B cell (primary cell): ENCODE data around the gene TAPBP. TPM values are rescaled to one million over a fixed set of nuclear protein-coding genes. Genes with fewer than 3 reads are reported as not detected.

Experiments used
- ATAC-seq: fragments of 200-7000 bp; cut with Tn5 transposase; one replicate; pipeline ENCODE4 v1.10.0; 2021; ENCODE audit warnings: low read depth, mild to moderate bottlenecking, moderate number of reproducible peaks, moderate library complexity
- CTCF ChIA-PET: fragments of 350-600 bp; sonication (Branson Sonifier 250); formaldehyde crosslinking; loops from one replicate; lab custom pipeline; 2021; ENCODE audit warnings: antibody characterized with exemption, inconsistent platforms; lab: Charles Lee
- POLR2A ChIA-PET: fragments of 350-600 bp; sonication (Branson Sonifier 250); formaldehyde crosslinking; loops from one replicate; lab custom pipeline; 2021; ENCODE audit warnings: antibody characterized with exemption; lab: Charles Lee
- DNase-seq: peaks from one replicate; pipeline ENCODE4 v3.0.0; 2013
- H2AFZ ChIP-seq: 2 replicates; pipeline ENCODE4 v1.6.1; 2012; ENCODE audit warnings: mild to moderate bottlenecking, low read depth, low read length; ENCODE audit not compliant: insufficient read depth, poor library complexity, severe bottlenecking
- H3K27ac ChIP-seq, 2 donors: 1 replicate in 1 of 2; 2 replicates in 1 of 2; pipeline ENCODE4 v1.5.1; 2012 to 2013; ENCODE audit warnings: low read length in 2 of 2, mild to moderate bottlenecking in 2 of 2, moderate library complexity in 1 of 2
- H3K27me3 ChIP-seq, 4 experiments: fragments of 200-600 bp in 1 of 4; sonication (generic) in 1 of 4; replicated peaks in 1 of 4; 1 replicate in 2 of 4; 2 replicates in 2 of 4; pipeline versions ENCODE4 v1.6.1 to v1.7.0; 2013 to 2016; ENCODE audit warnings: low read length in 3 of 4, mild to moderate bottlenecking in 2 of 4, mixed read lengths in 1 of 4, moderate library complexity in 1 of 4; ENCODE audit not compliant: insufficient read depth in 4 of 4, control insufficient read depth in 3 of 4; ENCODE audit errors: control extremely low read depth in 1 of 4
- H3K36me3 ChIP-seq, 2 experiments: replicated peaks in 1 of 2; 1 replicate in 1 of 2; 2 replicates in 1 of 2; pipeline versions ENCODE4 v1.6.1 to v1.7.1; 2013; ENCODE audit warnings: low read length in 1 of 2; ENCODE audit not compliant: insufficient read depth in 2 of 2, control insufficient read depth in 1 of 2; ENCODE audit errors: control extremely low read depth in 1 of 2, extremely low read depth in 1 of 2
- H3K4me1 ChIP-seq, 2 donors: fragments of 200-600 bp in 1 of 2; sonication (generic) in 1 of 2; 1 replicate in 1 of 2; 2 replicates in 1 of 2; pipeline versions ENCODE4 v1.5.1 to v1.6.1; 2013 to 2017; ENCODE audit warnings: low read length in 2 of 2; ENCODE audit not compliant: control insufficient read depth in 2 of 2, insufficient read depth in 2 of 2
- H3K4me2 ChIP-seq: replicated peaks from 2 replicates; pipeline ENCODE3; 2012; ENCODE audit warnings: mild to moderate bottlenecking, low read depth, low read length; ENCODE audit not compliant: poor library complexity, severe bottlenecking
- H3K4me3 ChIP-seq, 5 experiments: fragments of 200-600 bp in 1 of 5; sonication (generic) in 1 of 5; 1 replicate in 3 of 5; 2 replicates in 2 of 5; pipeline versions ENCODE4 v1.5.1 to v1.7.0; 2011 to 2016; ENCODE audit warnings: low read length in 4 of 5, mild to moderate bottlenecking in 4 of 5, low read depth in 2 of 5, control low read depth in 1 of 5, moderate library complexity in 1 of 5; ENCODE audit not compliant: insufficient read depth in 1 of 5; ENCODE audit errors: control extremely low read depth in 1 of 5, extremely low read depth in 1 of 5
- H3K79me2 ChIP-seq: fragments of 200-600 bp; sonication (generic); one replicate; pipeline ENCODE4 v1.6.0; 2016; ENCODE audit warnings: low read length; ENCODE audit not compliant: control insufficient read depth, insufficient read depth
- H3K9ac ChIP-seq: fragments of 200-600 bp; sonication (generic); 2 replicates; pipeline ENCODE4 v1.6.1; 2017; ENCODE audit warnings: mild to moderate bottlenecking, low read length, moderate library complexity
- H3K9me3 ChIP-seq, 3 donors: one replicate each; pipeline versions ENCODE4 v1.6.1 to v1.7.1; 2013; ENCODE audit warnings: low read length in 2 of 3; ENCODE audit not compliant: control insufficient read depth in 2 of 3, insufficient read depth in 1 of 3; ENCODE audit errors: control extremely low read depth in 1 of 3
- H4K20me1 ChIP-seq: 2 replicates; pipeline ENCODE4 v1.6.0; 2012; ENCODE audit warnings: mild to moderate bottlenecking, low read length; ENCODE audit not compliant: insufficient read depth, control insufficient read depth, poor library complexity, severe bottlenecking
- H3K27ac Mint-ChIP-seq: one replicate; pipeline ENCODE4 v1.8.0; 2021; ENCODE audit warnings: mixed read lengths
- H3K27me3 Mint-ChIP-seq: one replicate; pipeline ENCODE4 v1.8.0; 2021; ENCODE audit warnings: mixed read lengths
- H3K4me1 Mint-ChIP-seq: one replicate; pipeline ENCODE4 v1.8.0; 2021; ENCODE audit warnings: mixed read lengths
- H3K4me3 Mint-ChIP-seq: one replicate; pipeline ENCODE4 v1.8.0; 2021; ENCODE audit warnings: mixed read lengths
- H3K9me3 Mint-ChIP-seq: one replicate; pipeline ENCODE4 v1.8.0; 2022; ENCODE audit warnings: mixed read lengths; ENCODE audit not compliant: insufficient read depth
- EZH2 ChIP-seq: IDR thresholded peaks from 2 replicates; pipeline ENCODE4 v1.6.1; 2012; ENCODE audit warnings: borderline replicate concordance, low read depth, mild to moderate bottlenecking, moderate library complexity, low read length; ENCODE audit not compliant: insufficient read depth, poor library complexity, severe bottlenecking
- WGBS: methylation state at CpG from one replicate; pipeline ENCODE4 v1.1.5; 2013; ENCODE audit warnings: missing lambda C conversion rate; ENCODE audit not compliant: insufficient coverage; 5-methylcytosine and 5-hydroxymethylcytosine counted together
- intact Hi-C: fragments of 100-400 bp; cut with micrococcal nuclease; formaldehyde crosslinking; loops from one replicate; pipeline ENCODE4 v1.10.0; 2022
- polyA plus RNA-seq: library from polyadenylated mRNA; depleted of rRNA; stranded (reverse); fragments of >200 nt; gene quantifications from 2 replicates; pipeline ENCODE4 v1.2.3, GENCODE V29; 2012
- total RNA-seq, 2 donors: library from RNA; stranded (reverse); fragments of 120-200 nt in 1 of 2; gene quantifications; 1 replicate in 1 of 2; 2 replicates in 1 of 2; pipeline versions ENCODE4 v1.2.3 to v1.2.4, GENCODE V29; 2013 to 2022
- TF ChIP-seq, protein P1 (sequence below): fragments of 200-600 bp; IDR thresholded peaks from one replicate; pipeline ENCODE4 v1.8.0; 2022; ENCODE audit warnings: antibody characterized with exemption, mild to moderate bottlenecking

The TAPBP gene
- total and polyA plus RNA-seq, 2 donors (not counting 1 experiment from before 2014, with no cell fraction given): 302 to 310 TPM

DNA sequence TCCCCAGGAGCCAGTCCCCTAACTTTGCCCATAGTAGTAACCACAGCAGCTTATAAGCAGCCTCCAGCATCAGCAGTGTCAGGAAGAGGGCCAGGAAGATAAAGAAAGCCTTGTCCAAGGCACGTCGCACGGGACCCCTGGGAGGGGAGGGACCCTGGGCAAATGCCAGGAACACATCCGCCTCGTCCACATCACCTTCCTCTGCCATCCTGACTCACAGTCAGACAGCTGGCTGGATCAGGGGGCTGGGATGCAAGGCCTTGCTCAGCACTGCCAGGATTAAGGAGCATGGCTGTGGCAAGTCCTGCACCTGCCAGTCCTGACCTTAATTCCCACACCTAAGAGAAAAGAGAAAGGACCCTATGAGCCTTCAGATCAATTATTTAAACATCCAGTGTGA, 15.2 kb upstream of the TAPBP start:
- H3K27ac Mint-ChIP-seq: peak overlapping the region; percentile 79
- intact Hi-C loops: no loop called here

DNA sequence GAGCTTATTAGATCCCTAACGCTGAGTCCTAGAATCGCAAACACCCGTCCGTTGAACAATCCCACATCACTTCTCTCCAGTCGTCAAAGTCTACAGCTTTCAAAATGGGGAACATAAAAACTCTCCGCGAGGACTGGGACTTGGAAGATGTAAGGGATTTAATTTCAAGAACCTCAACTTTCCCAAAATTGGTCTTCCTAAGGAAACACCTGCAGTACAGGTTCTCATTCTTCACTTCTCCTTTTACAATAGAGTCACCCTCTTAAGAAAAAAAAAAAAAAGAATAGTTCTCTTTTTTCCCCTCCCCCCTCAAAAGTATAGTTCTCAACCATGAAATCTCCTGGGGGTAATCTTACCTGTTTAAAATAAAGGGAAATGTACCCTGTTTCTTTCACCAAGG, 10.2 kb upstream of the TAPBP start:
- Histone ChIP-seq H3K4me1 (peaks cover 37 to 62% of the 10 kb centered on the region in 2 donors), H3K79me2 (peaks cover 37% of the 10 kb centered on the region), H3K27me3 (no peaks in the 10 kb centered on the region), H3K4me2 (peak overlapping the region; percentile 88), H3K27ac (peak overlapping the region; percentile 85 to 95), H3K9ac (peak overlapping the region; percentile 76), H2AFZ (no peak overlapping the region), H3K4me3 (peak overlapping the region; percentile 72 to 93 (median 85)), H4K20me1 (peaks cover 27% of the 10 kb centered on the region), H3K9me3 (no peaks in the 10 kb centered on the region), H3K36me3 (peaks cover 3 to 24% of the 10 kb centered on the region in 2 experiments)
- peak overlapping the region; percentile 93 for H3K27ac Mint-ChIP-seq
- DNase-seq (peak; percentile 89), ATAC-seq (peak; percentile 32)
- ChIA-PET POLR2A (interaction anchor here (0.6 to 1.1 kb wide), 10 partner anchors 47 to 1366 kb away, joined by 3 to 15 read pairs (median 4); partner anchors contain the start of genes B3GALT4, CUTA and UQCC2), CTCF (interaction anchor here (1.0 to 1.7 kb wide), 3 partner anchors 9 to 42 kb away, joined by 3 to 10 read pairs (median 3); partner anchors contain the start of genes PFDN6 and WDR46)
- H3K4me3 Mint-ChIP-seq: peak overlapping the region; percentile 91
- no peaks in the 10 kb centered on the region for H3K9me3 Mint-ChIP-seq
- no CpG with 5 or more reads among the region's 7 CpGs for WGBS
- peaks cover 58% of the 10 kb centered on the region for H3K4me1 Mint-ChIP-seq
- H3K27me3 Mint-ChIP-seq: no peaks in the 10 kb centered on the region
- intact Hi-C loops: loop anchor here (1.0 kb wide), 1 partner anchor 10 kb away; the partner anchor contains the start of gene TAPBP
- TF ChIP-seq EZH2: no peak
- TF ChIP-seq, protein P1, sequence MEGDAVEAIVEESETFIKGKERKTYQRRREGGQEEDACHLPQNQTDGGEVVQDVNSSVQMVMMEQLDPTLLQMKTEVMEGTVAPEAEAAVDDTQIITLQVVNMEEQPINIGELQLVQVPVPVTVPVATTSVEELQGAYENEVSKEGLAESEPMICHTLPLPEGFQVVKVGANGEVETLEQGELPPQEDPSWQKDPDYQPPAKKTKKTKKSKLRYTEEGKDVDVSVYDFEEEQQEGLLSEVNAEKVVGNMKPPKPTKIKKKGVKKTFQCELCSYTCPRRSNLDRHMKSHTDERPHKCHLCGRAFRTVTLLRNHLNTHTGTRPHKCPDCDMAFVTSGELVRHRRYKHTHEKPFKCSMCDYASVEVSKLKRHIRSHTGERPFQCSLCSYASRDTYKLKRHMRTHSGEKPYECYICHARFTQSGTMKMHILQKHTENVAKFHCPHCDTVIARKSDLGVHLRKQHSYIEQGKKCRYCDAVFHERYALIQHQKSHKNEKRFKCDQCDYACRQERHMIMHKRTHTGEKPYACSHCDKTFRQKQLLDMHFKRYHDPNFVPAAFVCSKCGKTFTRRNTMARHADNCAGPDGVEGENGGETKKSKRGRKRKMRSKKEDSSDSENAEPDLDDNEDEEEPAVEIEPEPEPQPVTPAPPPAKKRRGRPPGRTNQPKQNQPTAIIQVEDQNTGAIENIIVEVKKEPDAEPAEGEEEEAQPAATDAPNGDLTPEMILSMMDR: no peak

More for the DNA sequence above, 15.2 kb upstream of the TAPBP start:
- no peak overlapping the region for H3K4me2 ChIP-seq
- no peaks in the 10 kb centered on the region for H3K9me3 ChIP-seq
- no peak overlapping the region for H3K4me3 ChIP-seq
- H2AFZ ChIP-seq: peak overlapping the region; percentile 51
- no peak for ATAC-seq
- 100% methylated on average over 5 of the region's 5 CpGs for WGBS
- H3K27me3 ChIP-seq: no peaks in the 10 kb centered on the region
- no peaks in the 10 kb centered on the region for H4K20me1 ChIP-seq
- no peak overlapping the region for H3K9ac ChIP-seq
- POLR2A ChIA-PET: interaction anchor here (0.9 to 1.2 kb wide), 2 partner anchors 11 to 15 kb away, joined by 4 to 10 read pairs; partner anchors contain the start of gene ZBTB22
- H3K27ac ChIP-seq: peak overlapping the region in 1 of 2 donors; percentile 26
- Mint-ChIP-seq H3K27me3 (no peaks in the 10 kb centered on the region), H3K4me1 (peaks cover 43% of the 10 kb centered on the region), H3K4me3 (no peak overlapping the region), H3K9me3 (no peaks in the 10 kb centered on the region)
- no peak for TF ChIP-seq EZH2
- peaks cover 34 to 47% of the 10 kb centered on the region in 2 donors for H3K4me1 ChIP-seq
- no peak for DNase-seq
- peaks cover 7% of the 10 kb centered on the region for H3K79me2 ChIP-seq
- no peaks in the 10 kb centered on the region for H3K36me3 ChIP-seq
- CTCF ChIA-PET: interaction anchor here (1.1 kb wide), 1 partner anchor 59 kb away, joined by 4 read pairs; no protein-coding TSS in a partner anchor
